8988T (cell line): ENCODE measurements around the gene DDX51.

ENCODE experiments used
- DNase-seq: peaks from one replicate; pipeline ENCODE4 v3.0.0; 2011

The DDX51 gene

GRCh38 chr12:132166801-132167591, 22.9 kb upstream of the DDX51 start:
- no peak for DNase-seq

- no peak for DNase-seq
Observed at GRCh38 chr12:132166093-132166492, 22.0 kb upstream of the DDX51 start.

GRCh38 chr12:132165584-132165983, 21.5 kb upstream of the DDX51 start:
- DNase-seq, result no peak

DNA sequence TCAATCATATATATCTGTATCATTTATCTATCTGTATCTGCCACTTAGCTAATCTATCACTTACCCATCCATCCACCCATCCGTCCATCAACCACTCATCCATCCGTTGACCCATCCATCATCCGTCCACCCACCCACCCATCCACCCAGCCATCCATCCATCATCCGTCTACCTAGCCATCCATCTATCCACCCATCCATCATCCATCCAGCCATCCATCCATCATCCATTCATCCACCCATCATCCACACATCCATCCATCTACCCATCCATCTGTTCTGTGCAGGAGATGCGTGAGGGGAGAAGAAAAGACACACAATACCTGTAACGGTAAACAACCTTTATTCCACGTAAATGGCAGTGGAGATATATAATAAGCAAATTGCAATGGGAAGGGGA, 20.3 kb upstream of the DDX51 start:
- no peak for DNase-seq

DNA sequence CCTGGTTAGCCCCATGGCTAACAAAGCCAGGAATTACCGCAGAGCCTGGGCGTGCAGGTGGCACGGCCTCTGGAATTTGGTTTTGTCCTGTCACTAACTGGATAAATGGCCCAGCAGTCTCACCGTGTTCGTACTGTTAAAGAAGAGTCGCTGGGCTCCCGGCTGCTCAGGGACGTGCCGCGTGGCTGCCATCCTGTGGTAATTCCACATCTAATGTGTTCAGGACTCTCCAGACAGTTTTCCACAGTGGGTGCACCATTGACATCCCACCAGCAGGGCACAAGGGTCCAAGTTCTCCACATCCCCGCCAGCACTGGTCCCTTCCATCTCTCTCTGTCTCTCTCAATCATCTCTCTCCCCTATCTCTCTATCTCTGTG, 19.8 kb upstream of the DDX51 start:
- DNase-seq, result no peak

DNA sequence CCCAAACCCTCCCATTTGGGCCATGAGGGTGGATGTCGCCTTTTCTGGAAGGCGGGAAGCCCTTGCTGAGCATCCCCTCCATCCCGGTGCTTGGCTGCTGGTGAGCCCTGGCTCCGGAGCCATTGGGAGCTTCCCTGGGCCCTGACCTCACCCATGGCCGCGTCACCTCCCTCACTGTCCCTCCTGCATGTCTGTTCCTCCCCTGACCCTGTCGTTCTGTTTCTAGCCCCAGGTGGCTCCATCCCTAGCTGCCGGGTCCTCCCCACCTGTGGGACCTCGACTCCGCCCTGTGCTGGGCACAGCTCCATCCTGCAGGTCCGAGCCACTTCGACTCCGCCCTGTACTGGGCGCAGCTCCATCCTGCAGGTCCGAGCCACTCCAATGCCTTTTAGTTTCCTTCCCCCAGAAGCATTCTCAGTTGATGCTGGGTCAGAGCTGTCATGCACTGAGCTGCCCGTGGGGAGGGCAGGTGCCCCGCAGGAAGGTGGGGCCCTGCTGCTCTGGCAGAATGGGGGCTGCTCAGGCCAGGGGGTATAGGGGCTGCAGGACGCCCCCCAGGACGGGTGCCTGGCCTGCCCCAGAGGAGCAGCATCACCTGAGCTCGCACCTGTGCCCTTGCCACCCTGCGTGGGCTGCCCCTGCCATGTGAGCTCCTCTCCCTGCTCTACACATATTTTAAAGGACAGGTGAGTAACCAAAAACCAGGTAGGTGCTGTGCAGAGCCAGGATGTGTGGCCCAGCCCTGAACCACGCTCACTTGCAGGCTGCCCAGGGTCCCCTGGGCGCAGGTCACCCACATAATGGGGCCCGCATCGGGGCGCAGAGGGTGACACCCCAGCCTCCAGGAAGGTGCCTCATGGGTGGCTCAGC, 19.2 kb upstream of the DDX51 start:
- no peak for DNase-seq

DNA sequence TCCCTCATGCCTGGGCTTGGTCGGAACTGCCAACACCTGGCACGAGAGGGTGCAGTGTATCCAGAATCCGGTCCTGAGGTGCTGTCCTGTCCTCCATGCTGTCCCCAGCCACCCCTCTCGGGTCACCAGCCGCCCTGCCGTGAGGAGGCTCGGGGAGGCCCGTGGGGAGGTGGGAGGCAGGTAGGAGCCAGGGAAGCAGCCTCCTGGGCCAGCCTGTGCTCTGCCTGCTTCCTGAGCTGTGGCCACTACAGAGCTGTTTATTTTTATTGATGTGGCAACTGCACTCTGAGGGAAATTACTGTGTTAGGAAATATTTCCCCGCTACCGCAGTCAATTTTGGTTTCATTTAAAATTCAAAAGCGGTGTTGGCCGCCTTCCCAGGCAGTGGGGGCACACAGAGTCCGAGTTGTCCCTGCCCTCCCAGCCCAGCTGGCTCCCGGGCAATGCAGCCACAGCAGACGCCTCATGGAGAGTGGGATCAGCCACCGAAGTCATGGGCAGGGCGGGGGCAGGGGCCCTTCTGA, 18.5 kb upstream of the DDX51 start:
- DNase-seq, result no peak

- no peak for DNase-seq
Observed at GRCh38 chr12:132161796-132162507, 17.8 kb upstream of the DDX51 start.

DNA sequence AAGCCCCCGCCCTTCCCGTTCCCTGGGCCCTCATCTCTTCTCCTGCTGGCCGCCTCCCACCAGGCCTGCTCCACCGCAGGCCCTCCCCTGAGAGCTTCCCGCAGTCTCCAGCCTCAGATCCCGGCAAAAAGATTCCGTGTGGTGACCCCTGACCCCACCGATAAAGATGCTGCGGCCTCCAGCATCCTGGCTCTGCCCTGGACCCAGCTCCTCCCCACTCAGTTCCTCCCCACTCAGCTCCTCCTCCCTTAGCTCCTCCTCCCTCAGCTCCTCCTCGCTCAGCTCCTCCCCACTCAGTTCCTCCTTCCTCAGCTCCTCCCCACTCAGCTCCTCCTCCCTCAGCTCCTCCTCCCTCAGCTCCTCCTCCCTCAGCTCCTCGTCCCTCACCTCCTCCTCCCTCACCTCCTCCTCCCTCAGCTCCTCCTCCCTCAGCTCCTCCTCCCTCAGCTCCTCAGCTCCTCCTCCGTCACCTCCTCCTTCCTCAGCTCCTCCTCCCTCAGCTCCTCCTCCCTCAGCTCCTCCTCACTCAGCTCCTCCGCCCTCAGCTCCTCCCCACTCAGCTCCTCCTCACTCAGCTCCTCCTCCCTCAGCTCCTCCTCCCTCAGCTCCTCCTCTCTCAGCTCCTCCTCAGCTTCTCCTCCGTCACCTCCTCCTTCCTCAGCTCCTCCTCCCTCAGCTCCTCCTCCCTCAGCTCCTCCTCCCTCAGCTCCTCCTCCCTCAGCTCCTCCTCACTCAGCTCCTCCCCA, 17.1 kb upstream of the DDX51 start:
- DNase-seq, result no peak

- DNase-seq, result no peak
Observed at GRCh38 chr12:132160601-132161035, 16.5 kb upstream of the DDX51 start.

- no peak for DNase-seq
Observed at GRCh38 chr12:132160016-132160415, 15.9 kb upstream of the DDX51 start.

DNA sequence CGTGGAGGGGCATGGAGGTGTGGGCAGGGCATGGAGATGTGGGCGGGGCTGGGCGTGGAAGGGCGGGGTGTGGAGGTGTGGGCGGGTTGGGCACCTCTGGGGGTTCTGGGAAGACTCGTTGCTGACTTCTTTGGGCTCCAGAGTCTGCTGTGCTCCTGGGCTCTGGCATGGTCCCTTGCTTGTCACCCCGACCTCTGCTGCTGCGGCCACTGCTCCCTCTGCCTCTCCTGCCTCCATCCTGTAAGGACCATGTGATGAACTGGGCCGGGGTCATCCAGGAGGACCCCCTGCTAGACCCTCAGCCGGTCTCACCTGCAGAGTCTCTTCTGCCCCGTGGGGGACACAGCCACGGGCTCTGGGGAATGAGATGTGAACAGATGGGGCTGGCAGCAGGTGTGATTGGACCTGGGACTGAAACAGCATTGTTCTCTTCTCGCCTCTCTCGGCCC, 15.5 kb upstream of the DDX51 start:
- no peak for DNase-seq

- no peak for DNase-seq
Observed at GRCh38 chr12:132158677-132159554, 14.8 kb upstream of the DDX51 start.

DNA sequence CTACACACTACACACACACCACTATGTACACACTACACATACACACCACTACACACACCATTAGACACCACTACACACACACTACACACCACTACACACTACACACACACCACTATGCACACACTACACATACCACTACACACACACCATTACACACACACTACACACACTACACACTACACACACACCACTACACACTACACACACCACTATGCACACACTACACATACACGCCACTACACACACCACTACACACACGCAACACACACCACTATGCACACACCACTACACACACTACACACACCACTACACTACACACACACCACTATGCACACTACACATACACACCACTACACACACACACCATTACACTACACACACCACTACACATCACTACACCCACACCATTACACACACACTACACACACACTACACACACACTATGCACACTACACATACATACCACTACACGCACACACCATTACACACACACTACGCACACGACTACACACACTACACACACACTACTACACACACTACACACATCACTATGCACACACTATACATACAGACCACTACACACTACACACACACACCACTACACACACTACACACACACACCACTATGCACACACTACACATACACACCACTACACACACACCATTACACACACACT, 13.8 kb upstream of the DDX51 start:
- no peak for DNase-seq

DNA sequence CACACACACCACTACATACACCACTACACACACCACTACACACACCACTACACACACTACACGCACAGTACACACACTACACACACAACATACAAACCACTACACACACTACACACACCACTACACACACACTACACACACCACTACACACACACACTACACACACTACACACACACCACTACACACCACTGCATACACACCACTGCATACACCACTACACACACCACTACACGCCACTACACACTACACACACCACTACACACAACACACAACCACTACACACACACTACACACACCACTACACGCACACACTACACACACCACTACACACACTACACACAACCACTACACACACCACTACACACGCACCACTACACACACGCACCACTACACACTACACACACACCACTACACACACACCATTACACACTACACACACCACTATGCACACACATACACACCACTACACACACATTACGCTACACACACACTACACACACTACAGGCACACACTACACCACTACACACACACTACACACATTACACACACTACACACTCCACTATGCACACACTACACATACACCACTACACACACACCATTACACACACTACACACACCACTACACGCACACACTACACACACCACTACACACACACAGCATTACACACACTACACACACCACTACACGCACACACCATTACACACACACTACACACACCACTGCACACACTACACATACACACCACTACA, 12.6 kb upstream of the DDX51 start:
- no peak for DNase-seq

GRCh38 chr12:132155771-132156572, 11.9 kb upstream of the DDX51 start:
- no peak for DNase-seq

GRCh38 chr12:132154941-132155770, 11.0 kb upstream of the DDX51 start:
- no peak for DNase-seq

GRCh38 chr12:132154341-132154761, 10.2 kb upstream of the DDX51 start:
- DNase-seq, result no peak
